ENCODE measurements around the gene TIGD4. TPM values are rescaled to one million over a fixed set of nuclear protein-coding genes. Genes with fewer than 3 reads are reported as not detected.

The TIGD4 gene
- total RNA-seq, 1 donor = 0.27 TPM

DNA sequence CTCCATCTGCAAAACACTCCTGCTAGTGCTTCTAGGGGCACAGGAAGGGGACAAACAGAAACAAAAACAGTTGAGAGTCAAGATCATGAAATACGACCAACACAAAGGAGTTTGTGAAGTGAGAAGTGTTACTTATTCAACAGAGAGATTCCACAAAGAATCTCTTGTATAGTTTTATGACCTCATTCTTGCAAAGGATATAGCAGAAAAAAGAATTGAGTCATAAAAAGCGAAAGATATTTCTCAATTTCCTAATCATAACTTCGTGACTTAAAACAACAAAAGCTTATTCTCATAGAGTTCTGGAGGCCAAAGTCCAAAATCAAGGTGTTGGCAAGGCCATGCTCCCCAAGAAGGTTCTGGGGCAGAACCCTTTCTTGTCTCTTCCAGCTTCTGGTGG lies 40.7 kb downstream of the TIGD4 start:
- no peak overlapping the region for H3K4me3 ChIP-seq (ENCODE audit: low read depth, low read length)
- DNase-seq (ENCODE audit: low read depth) = peak; percentile 16
- TF ChIP-seq, protein P1, sequence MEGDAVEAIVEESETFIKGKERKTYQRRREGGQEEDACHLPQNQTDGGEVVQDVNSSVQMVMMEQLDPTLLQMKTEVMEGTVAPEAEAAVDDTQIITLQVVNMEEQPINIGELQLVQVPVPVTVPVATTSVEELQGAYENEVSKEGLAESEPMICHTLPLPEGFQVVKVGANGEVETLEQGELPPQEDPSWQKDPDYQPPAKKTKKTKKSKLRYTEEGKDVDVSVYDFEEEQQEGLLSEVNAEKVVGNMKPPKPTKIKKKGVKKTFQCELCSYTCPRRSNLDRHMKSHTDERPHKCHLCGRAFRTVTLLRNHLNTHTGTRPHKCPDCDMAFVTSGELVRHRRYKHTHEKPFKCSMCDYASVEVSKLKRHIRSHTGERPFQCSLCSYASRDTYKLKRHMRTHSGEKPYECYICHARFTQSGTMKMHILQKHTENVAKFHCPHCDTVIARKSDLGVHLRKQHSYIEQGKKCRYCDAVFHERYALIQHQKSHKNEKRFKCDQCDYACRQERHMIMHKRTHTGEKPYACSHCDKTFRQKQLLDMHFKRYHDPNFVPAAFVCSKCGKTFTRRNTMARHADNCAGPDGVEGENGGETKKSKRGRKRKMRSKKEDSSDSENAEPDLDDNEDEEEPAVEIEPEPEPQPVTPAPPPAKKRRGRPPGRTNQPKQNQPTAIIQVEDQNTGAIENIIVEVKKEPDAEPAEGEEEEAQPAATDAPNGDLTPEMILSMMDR (IDR thresholded peaks at IDR 0.05; ENCODE audit: insufficient read depth, low read length) = no peak

DNA sequence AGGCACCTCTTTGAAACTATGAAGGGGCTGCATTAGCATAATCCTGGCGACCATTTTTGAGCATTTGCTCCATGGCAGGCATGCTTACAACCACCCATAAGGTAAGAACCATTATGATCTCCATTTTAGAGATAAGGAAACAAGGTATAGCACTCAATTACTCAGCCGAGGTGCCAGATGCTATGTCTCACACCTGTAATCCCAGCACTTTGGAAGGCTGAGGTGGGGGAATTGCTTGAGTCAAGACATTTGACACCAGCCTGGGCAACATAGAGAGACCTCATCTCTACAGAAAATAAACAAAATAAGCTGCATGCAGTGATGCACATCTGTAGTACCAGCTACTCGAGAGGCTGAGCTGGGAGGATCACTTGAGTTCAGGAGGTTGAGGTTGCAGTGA lies 43.6 kb downstream of the TIGD4 start:
- no peak for DNase-seq (ENCODE audit: low read depth)
- TF ChIP-seq, protein P1 (IDR thresholded peaks at IDR 0.05; ENCODE audit: insufficient read depth, low read length) = no peak
- H3K4me3 ChIP-seq (ENCODE audit: low read depth, low read length) = no peak overlapping the region

DNA sequence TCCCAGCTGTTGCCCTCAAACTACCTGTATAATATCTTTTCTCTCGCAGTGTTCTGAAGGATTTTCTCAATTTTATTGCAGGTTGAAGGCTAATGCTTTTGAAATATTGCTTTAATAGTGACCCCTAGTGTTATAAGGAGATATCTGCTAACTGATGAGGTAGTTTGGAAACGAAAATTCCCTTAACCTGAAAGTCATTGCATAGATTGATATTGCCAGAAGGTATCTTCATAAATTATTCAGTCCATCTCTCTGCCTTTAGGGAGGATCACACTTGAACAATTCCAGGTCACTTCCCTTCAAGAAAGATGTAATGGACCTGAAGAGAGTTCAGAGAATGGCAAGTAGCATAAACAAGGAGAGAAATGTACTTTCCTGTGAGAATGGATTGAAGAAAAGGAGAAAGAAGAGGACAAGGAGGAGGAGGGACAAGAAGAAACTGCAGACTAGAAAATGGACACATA lies 44.1 kb downstream of the TIGD4 start:
- DNase-seq (ENCODE audit: low read depth) = peak; percentile 42
- H3K4me3 ChIP-seq (ENCODE audit: low read depth, low read length) = no peak overlapping the region
- TF ChIP-seq, protein P1 (IDR thresholded peaks at IDR 0.05; ENCODE audit: insufficient read depth, low read length) = peak; percentile 63

DNA sequence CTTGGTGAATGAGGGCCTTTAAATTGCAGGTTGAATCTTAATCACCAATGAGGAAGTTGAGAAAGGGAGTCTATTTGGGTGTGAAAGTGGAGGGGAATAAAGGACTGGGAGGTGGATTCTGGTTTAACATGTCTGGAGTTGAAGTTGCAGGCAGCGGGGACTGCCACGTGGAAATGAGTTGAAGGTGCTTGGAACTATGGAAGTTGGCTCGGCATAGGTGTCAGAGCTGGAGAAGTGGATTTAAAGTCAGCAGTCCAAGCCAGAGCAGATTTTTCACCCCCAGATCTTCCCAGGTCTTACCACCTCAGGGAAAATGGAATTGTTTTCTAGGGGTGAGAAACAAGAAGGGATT lies 44.9 kb downstream of the TIGD4 start:
- no peak overlapping the region for H3K4me3 ChIP-seq (ENCODE audit: low read depth, low read length)
- no peak for DNase-seq (ENCODE audit: low read depth)
- TF ChIP-seq, protein P1 (IDR thresholded peaks at IDR 0.05; ENCODE audit: insufficient read depth, low read length) = no peak

DNA sequence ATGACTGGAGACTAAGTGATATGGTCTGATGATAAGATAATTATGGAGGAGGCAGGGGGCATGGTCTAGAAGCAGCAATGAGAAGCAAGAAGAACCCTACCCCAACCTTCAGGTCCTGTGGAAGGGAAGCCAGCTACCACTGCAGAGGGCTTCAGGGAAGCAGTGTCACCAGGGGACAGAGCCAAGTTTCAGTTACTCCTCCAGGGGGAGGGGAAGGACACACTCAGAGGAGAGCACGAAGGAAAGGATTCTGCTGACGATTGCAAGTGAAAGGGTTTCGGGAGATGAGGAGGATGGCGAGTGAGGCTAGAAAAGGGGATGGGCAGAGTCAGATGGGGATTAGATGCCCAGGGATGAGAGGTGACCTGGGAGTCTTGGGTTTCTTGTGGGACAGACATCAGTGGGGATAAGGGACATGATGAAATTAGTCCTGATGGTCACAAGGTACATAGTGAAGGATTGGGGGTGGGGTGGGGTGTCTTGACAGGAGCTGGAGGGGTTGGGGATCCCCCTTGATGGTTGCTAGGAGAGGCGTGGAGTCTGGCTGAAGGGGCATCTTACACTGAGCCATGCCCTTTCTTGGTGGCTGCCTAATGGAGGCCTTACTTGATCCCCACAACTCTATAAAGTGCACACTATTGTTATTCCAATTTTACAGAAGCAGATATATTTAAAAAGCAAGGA lies 45.4 kb downstream of the TIGD4 start:
- no peak for DNase-seq (ENCODE audit: low read depth)
- no peak overlapping the region for H3K4me3 ChIP-seq (ENCODE audit: low read depth, low read length)
- TF ChIP-seq, protein P1 (IDR thresholded peaks at IDR 0.05; ENCODE audit: insufficient read depth, low read length) = no peak

DNA sequence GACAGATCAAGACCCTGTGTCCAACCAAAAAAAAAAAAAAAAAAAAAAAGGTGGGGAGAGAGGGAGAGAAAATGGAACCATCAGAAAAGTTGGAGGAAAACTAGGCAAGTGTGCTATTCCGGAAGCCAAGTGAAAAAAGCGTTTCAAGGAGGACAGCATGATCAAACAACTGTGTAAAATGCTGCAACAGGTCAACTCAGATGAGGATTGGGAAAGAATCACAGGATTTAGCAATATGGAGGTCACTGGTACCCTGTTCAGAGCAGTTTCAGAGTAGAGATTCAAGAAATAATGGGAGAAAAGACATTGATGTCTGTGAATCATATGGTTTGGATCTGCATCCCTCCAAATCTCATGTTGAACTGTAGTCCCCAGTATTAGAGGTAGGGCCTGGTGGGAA lies 47.5 kb downstream of the TIGD4 start:
- DNase-seq (ENCODE audit: low read depth) = no peak
- TF ChIP-seq, protein P1 (IDR thresholded peaks at IDR 0.05; ENCODE audit: insufficient read depth, low read length) = no peak
- no peak overlapping the region for H3K4me3 ChIP-seq (ENCODE audit: low read depth, low read length)

DNA sequence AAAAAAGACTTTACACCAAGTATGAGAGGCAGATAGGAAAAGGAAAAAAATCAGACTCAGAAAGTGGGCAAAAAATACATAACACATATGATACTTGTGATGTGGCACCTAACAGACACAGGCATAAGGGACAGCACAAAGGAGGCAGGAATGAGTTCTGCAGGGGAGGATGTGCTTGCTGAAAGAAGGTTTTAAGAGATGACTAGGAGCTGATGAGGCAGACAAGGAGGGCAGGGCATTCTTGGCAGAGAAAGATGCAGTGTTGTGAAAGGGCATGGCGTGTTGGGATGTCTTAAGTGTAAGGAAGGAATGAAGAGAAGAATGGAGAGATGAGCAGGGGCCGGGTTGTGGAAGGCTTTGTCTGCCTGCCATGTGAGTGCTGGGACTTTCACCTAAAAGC lies 50.1 kb downstream of the TIGD4 start:
- peak; percentile 45 for DNase-seq (ENCODE audit: low read depth)
- H3K4me3 ChIP-seq (ENCODE audit: low read depth, low read length) = no peak overlapping the region
- TF ChIP-seq, protein P1 (IDR thresholded peaks at IDR 0.05; ENCODE audit: insufficient read depth, low read length) = no peak
